Loucy (cell line): ENCODE data around the gene PPP1R12A.

Source experiments
- EZH2phosphoT487 ChIP-seq: fragments of 200-600 bp; IDR thresholded peaks from 2 replicates; pipeline ENCODE4 v1.6.1; 2018; ENCODE audit warnings: antibody characterized with exemption, mild to moderate bottlenecking, moderate library complexity, borderline replicate concordance
- TF ChIP-seq, protein P1 (sequence below): fragments of 200-600 bp; sonication (generic); conservative IDR thresholded peaks from 2 replicates; pipeline ENCODE4 v1.5.1; 2014; ENCODE audit warnings: mild to moderate bottlenecking, antibody characterized with exemption, low read length

DNA sequence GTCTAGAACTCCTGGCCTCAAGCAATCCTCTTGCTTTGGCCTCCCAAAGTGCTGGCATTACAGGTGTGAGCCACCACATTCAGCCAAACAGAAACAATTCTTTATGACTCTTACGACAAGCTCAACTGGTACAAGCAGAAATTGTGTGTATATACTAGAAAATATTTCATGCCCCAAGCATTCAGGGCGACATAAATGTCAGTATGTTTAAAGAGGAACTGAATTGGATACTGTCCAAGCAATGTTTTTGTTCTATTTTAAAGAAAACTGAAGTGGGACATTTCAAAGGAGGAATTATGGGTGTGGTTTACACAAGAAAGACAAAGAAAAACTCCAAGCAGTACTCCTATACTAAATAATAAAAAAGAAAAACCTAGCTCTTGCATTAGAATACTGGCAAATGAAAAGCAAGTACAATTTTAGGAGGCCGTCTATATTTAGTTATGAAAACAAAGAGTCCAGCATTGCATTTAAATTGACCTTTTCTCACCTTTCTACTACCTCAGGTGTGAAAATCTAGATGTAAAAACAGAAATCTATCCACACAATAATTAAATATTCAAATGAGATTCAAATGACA, 48.9 kb downstream of the PPP1R12A start:
- TF ChIP-seq, protein P1, sequence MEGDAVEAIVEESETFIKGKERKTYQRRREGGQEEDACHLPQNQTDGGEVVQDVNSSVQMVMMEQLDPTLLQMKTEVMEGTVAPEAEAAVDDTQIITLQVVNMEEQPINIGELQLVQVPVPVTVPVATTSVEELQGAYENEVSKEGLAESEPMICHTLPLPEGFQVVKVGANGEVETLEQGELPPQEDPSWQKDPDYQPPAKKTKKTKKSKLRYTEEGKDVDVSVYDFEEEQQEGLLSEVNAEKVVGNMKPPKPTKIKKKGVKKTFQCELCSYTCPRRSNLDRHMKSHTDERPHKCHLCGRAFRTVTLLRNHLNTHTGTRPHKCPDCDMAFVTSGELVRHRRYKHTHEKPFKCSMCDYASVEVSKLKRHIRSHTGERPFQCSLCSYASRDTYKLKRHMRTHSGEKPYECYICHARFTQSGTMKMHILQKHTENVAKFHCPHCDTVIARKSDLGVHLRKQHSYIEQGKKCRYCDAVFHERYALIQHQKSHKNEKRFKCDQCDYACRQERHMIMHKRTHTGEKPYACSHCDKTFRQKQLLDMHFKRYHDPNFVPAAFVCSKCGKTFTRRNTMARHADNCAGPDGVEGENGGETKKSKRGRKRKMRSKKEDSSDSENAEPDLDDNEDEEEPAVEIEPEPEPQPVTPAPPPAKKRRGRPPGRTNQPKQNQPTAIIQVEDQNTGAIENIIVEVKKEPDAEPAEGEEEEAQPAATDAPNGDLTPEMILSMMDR, result no peak
- TF ChIP-seq EZH2phosphoT487, result no peak
